ENCODE measurements around the gene PRSS22.

GRCh38 chr16:2884041-2884451 is 26.1 kb upstream of the PRSS22 start:
- TF ChIP-seq EZH2 (IDR thresholded peaks at IDR 0.05; ENCODE audit: borderline replicate concordance, control insufficient read depth, low read depth, low read length) = no peak
- TF ChIP-seq, protein P1, sequence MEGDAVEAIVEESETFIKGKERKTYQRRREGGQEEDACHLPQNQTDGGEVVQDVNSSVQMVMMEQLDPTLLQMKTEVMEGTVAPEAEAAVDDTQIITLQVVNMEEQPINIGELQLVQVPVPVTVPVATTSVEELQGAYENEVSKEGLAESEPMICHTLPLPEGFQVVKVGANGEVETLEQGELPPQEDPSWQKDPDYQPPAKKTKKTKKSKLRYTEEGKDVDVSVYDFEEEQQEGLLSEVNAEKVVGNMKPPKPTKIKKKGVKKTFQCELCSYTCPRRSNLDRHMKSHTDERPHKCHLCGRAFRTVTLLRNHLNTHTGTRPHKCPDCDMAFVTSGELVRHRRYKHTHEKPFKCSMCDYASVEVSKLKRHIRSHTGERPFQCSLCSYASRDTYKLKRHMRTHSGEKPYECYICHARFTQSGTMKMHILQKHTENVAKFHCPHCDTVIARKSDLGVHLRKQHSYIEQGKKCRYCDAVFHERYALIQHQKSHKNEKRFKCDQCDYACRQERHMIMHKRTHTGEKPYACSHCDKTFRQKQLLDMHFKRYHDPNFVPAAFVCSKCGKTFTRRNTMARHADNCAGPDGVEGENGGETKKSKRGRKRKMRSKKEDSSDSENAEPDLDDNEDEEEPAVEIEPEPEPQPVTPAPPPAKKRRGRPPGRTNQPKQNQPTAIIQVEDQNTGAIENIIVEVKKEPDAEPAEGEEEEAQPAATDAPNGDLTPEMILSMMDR (IDR thresholded peaks at IDR 0.05 in 2 of 3, conservative IDR thresholded peaks at IDR 0.05 in 1 of 3; ENCODE audit: control insufficient read depth in 2 of 3, extremely low read depth in 1 of 3, insufficient read depth in 1 of 3, low read depth in 3 of 3, low read length in 3 of 3) = no peak
- TF ChIP-seq MYC (IDR thresholded peaks at IDR 0.05; ENCODE audit: insufficient read depth, insufficient read length, insufficient replicate concordance, low read length, severe bottlenecking) = no peak
- TF ChIP-seq POLR2AphosphoS5 (IDR thresholded peaks at IDR 0.05; ENCODE audit: low read length) = no peak
- TF ChIP-seq, protein P2, sequence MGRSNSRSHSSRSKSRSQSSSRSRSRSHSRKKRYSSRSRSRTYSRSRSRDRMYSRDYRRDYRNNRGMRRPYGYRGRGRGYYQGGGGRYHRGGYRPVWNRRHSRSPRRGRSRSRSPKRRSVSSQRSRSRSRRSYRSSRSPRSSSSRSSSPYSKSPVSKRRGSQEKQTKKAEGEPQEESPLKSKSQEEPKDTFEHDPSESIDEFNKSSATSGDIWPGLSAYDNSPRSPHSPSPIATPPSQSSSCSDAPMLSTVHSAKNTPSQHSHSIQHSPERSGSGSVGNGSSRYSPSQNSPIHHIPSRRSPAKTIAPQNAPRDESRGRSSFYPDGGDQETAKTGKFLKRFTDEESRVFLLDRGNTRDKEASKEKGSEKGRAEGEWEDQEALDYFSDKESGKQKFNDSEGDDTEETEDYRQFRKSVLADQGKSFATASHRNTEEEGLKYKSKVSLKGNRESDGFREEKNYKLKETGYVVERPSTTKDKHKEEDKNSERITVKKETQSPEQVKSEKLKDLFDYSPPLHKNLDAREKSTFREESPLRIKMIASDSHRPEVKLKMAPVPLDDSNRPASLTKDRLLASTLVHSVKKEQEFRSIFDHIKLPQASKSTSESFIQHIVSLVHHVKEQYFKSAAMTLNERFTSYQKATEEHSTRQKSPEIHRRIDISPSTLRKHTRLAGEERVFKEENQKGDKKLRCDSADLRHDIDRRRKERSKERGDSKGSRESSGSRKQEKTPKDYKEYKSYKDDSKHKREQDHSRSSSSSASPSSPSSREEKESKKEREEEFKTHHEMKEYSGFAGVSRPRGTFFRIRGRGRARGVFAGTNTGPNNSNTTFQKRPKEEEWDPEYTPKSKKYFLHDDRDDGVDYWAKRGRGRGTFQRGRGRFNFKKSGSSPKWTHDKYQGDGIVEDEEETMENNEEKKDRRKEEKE (IDR thresholded peaks at IDR 0.05) = no peak
- no peak for TF ChIP-seq EP300 (IDR thresholded peaks at IDR 0.05; ENCODE audit: borderline replicate concordance in 1 of 2, control insufficient read depth in 1 of 2, low read depth in 2 of 2, low read length in 2 of 2)
- no peak for TF ChIP-seq E2F4 (IDR thresholded peaks at IDR 0.05; ENCODE audit: low read depth, low read length)
- TF ChIP-seq ZNF217 (IDR thresholded peaks at IDR 0.05) = no peak
- no peak for TF ChIP-seq NRF1 (conservative IDR thresholded peaks at IDR 0.05; ENCODE audit: low read depth, low read length)
- TF ChIP-seq SMC3 (IDR thresholded peaks at IDR 0.05; ENCODE audit: borderline replicate concordance, low read length) = no peak
- TF ChIP-seq ATF7 (IDR thresholded peaks at IDR 0.05; ENCODE audit: low read depth) = no peak
- no peak for TF ChIP-seq ZNF687 (IDR thresholded peaks at IDR 0.05)
- TF ChIP-seq USF1 (IDR thresholded peaks at IDR 0.05; ENCODE audit: borderline replicate concordance, extremely low read length, insufficient read depth, low read depth, low read length) = no peak

Data from GM12878 (cell line).